GM12865 (cell line): ENCODE data around the gene CFAP74.

Experiments
- DNase-seq: peaks from one replicate; pipeline ENCODE4 v3.0.0; 2010; ENCODE audit warnings: low read depth
- H3K4me3 ChIP-seq: 2 replicates; pipeline ENCODE4 v1.5.1; 2011; ENCODE audit warnings: mild to moderate bottlenecking, low read depth, low read length, control low read depth
- CTCF ChIP-seq: IDR thresholded peaks from 2 replicates; pipeline ENCODE4 v1.5.1; 2011; ENCODE audit warnings: low read length, control low read depth, low read depth, inconsistent platforms; ENCODE audit not compliant: insufficient read depth; ENCODE audit errors: missing control alignments

CFAP74 gene

GRCh38 chr1:1906185-1907097, 97.1 kb downstream of the CFAP74 start:
- H3K4me3 ChIP-seq, result no peak overlapping the region
- DNase-seq, result peak; percentile 81
- peak; percentile 97 for TF ChIP-seq CTCF

GRCh38 chr1:1903224-1903623, 100.4 kb downstream of the CFAP74 start:
- TF ChIP-seq CTCF, result no peak
- no peak for DNase-seq
- H3K4me3 ChIP-seq, result no peak overlapping the region

- DNase-seq, result no peak
- TF ChIP-seq CTCF, result no peak
These were observed 101.8 kb downstream of the CFAP74 start for GRCh38 chr1:1901641-1902294.

GRCh38 chr1:1900883-1901640, 102.5 kb downstream of the CFAP74 start:
- no peak for DNase-seq
- TF ChIP-seq CTCF, result no peak
- no peak overlapping the region for H3K4me3 ChIP-seq

More at GRCh38 chr1:1901641-1902294, 101.8 kb downstream of the CFAP74 start:
- no peak overlapping the region for H3K4me3 ChIP-seq

- no peak overlapping the region for H3K4me3 ChIP-seq
- no peak for TF ChIP-seq CTCF
- no peak for DNase-seq
These were observed 103.6 kb downstream of the CFAP74 start for GRCh38 chr1:1899967-1900327.

GRCh38 chr1:1899266-1899966, 104.2 kb downstream of the CFAP74 start:
- TF ChIP-seq CTCF, result peak; percentile 23
- peak; percentile 47 for DNase-seq
- H3K4me3 ChIP-seq, result no peak overlapping the region
